Measurements from ENCODE around the gene DOCK4.

The DOCK4 gene

DNA sequence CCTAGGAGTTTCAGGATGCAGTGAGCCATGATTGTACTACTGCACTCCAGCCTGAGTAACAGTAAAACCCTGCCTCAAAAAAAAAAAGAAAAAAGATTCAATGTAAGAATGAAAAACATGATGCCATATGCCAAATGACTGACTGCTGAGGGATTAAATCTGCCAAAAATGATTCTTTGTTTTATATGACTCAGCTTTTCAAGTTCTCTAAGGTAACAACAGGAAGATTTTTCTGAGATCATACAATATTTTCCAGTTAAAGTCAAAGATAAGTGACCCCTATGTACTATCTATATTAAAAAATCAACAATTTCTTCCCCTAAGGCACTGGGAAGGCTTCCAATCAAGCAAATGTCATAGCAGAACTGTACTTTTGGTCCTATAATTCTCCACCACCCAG is 372.7 kb downstream of the DOCK4 start:
- no peaks in the 10 kb centered on the region for H3K27me3 ChIP-seq (ENCODE audit: control insufficient read depth, insufficient read depth, low read length)
- no peak for DNase-seq (ENCODE audit: low read depth, low spot score)

DNA sequence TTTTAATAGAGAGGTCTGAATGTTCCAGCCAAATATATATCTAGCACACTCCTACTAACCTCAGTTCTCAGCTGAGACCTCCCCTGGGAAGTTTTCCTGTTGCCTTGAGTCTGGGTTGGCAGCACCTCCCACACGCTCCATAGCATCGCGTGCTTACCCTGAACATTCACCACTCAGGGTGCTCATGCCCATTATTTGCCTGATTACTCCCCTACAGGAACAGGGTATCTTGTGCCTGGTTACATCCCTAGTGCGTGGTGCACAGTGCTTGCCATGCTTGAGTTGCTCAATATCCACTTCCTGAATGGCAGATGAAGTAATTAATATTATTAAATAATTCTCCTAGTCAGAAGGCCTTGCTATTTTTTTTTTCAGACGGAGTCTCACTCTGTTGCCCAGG is 374.0 kb downstream of the DOCK4 start:
- H3K4me3 ChIP-seq (ENCODE audit: low read length), result no peak overlapping the region
- H3K36me3 ChIP-seq (ENCODE audit: control insufficient read depth, insufficient read depth, low read length), result no peaks in the 10 kb centered on the region
- H3K9me3 ChIP-seq (ENCODE audit: control insufficient read depth, insufficient read depth, low read length), result no peaks in the 10 kb centered on the region
- no peaks in the 10 kb centered on the region for H3K27me3 ChIP-seq (ENCODE audit: control insufficient read depth, insufficient read depth, low read length)
- H3K27ac ChIP-seq (ENCODE audit: low read length), result no peak overlapping the region
- no CpG with 5 or more reads among the region's 5 CpGs for WGBS (ENCODE audit: insufficient coverage, insufficient read length)
- no peaks in the 10 kb centered on the region for H3K4me1 ChIP-seq (ENCODE audit: control insufficient read depth, insufficient read depth, low read length)
- DNase-seq (ENCODE audit: low read depth, low spot score), result no peak

More for the DNA sequence above, 372.7 kb downstream of the DOCK4 start:
- Histone ChIP-seq H3K4me3 (ENCODE audit: low read length) (no peak overlapping the region), H3K4me1 (ENCODE audit: control insufficient read depth, insufficient read depth, low read length) (no peaks in the 10 kb centered on the region), H3K27ac (ENCODE audit: low read length) (no peak overlapping the region), H3K36me3 (ENCODE audit: control insufficient read depth, insufficient read depth, low read length) (no peaks in the 10 kb centered on the region), H3K9me3 (ENCODE audit: control insufficient read depth, insufficient read depth, low read length) (no peaks in the 10 kb centered on the region)

DNA sequence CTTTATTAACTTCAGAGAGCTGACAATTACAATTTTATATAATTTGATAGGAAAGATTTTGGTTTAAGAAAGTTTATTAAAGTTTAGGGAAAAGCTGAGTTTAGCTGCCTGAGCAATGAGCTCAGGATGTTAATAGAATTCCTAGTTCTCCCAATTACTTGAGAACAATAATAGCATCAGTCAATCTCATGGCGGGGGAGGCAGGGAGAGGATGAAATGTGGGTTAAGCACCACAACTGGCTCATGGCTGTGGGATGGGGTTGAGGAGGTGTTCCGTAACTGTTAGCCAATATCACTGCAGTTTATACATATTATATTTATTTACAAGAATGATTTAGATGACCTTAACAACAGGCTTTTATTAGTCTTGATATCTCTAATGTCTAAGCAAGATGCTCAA is 377.0 kb downstream of the DOCK4 start:
- DNase-seq (ENCODE audit: low read depth, low spot score), result no peak
- Histone ChIP-seq H3K9me3 (ENCODE audit: control insufficient read depth, insufficient read depth, low read length) (no peaks in the 10 kb centered on the region), H3K27ac (ENCODE audit: low read length) (no peak overlapping the region), H3K36me3 (ENCODE audit: control insufficient read depth, insufficient read depth, low read length) (no peaks in the 10 kb centered on the region), H3K4me1 (ENCODE audit: control insufficient read depth, insufficient read depth, low read length) (no peaks in the 10 kb centered on the region), H3K4me3 (ENCODE audit: low read length) (no peak overlapping the region), H3K27me3 (ENCODE audit: control insufficient read depth, insufficient read depth, low read length) (no peaks in the 10 kb centered on the region)
- WGBS (ENCODE audit: insufficient coverage, insufficient read length), result no CpG with 5 or more reads among the region's 2 CpGs

DNA sequence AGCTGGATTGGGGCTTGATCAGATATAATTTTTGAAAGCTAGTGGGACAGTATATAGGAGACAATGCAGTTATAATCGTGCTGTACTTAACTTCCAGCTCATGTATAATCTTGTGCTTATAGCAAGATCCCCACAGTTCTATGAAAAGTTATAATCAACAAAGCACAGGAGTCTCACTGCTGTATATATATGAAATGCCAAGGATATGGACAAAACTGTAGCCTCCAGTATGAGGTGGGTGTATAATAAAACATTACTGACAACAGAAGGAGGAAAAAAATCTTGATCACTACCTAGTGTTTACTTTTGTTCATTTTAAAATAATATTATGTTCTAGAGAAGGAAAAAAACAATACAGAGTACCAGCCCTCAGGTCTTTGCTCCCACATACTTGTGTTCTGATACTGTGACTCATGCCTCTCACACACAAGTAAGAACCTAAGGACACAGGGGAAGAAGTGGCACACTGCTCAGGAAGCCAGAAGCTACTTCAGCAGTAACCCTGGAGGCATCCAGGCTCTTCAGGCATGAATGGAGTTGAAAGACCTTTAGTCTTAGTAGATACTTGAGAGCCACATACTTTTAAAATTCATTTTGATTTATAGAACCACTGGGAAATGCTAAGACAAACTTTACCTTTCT is 378.2 kb downstream of the DOCK4 start:
- Histone ChIP-seq H3K4me1 (ENCODE audit: control insufficient read depth, insufficient read depth, low read length) (no peaks in the 10 kb centered on the region), H3K36me3 (ENCODE audit: control insufficient read depth, insufficient read depth, low read length) (no peaks in the 10 kb centered on the region), H3K27ac (ENCODE audit: low read length) (no peak overlapping the region), H3K4me3 (ENCODE audit: low read length) (no peak overlapping the region), H3K9me3 (ENCODE audit: control insufficient read depth, insufficient read depth, low read length) (no peaks in the 10 kb centered on the region), H3K27me3 (ENCODE audit: control insufficient read depth, insufficient read depth, low read length) (no peaks in the 10 kb centered on the region)
- no CpG with 5 or more reads among the region's 1 CpG for WGBS (ENCODE audit: insufficient coverage, insufficient read length)
- no peak for DNase-seq (ENCODE audit: low read depth, low spot score)

DNA sequence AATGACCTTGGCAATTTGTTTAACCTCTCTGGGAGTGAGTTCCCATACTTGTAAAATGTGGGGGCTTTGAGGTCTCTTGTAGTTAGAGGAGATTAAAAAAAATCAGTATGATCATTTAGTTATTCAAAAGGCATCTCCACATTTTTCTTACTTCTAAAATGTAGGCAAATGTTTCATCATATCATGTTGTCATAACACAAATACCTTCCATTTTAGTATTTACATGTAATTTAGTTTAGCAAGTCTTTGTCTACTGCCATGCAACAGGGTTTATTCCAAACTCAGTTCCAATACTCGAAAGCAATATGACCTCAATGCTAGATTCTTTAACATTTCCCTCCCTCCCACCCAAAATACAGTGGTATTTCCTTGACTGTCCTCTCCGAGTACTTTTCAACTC is 381.2 kb downstream of the DOCK4 start:
- WGBS (ENCODE audit: insufficient coverage, insufficient read length), result no CpG with 5 or more reads among the region's 2 CpGs
- Histone ChIP-seq H3K4me3 (ENCODE audit: low read length) (no peak overlapping the region), H3K27ac (ENCODE audit: low read length) (no peak overlapping the region), H3K4me1 (ENCODE audit: control insufficient read depth, insufficient read depth, low read length) (no peaks in the 10 kb centered on the region), H3K27me3 (ENCODE audit: control insufficient read depth, insufficient read depth, low read length) (no peaks in the 10 kb centered on the region), H3K9me3 (ENCODE audit: control insufficient read depth, insufficient read depth, low read length) (no peaks in the 10 kb centered on the region), H3K36me3 (ENCODE audit: control insufficient read depth, insufficient read depth, low read length) (no peaks in the 10 kb centered on the region)
- no peak for DNase-seq (ENCODE audit: low read depth, low spot score)

GRCh38 chr7:111823826-111824225 is 382.4 kb downstream of the DOCK4 start:
- no CpG with 5 or more reads among the region's 4 CpGs for WGBS (ENCODE audit: insufficient coverage, insufficient read length)
- Histone ChIP-seq H3K27me3 (ENCODE audit: control insufficient read depth, insufficient read depth, low read length) (no peaks in the 10 kb centered on the region), H3K4me1 (ENCODE audit: control insufficient read depth, insufficient read depth, low read length) (no peaks in the 10 kb centered on the region), H3K4me3 (ENCODE audit: low read length) (no peak overlapping the region), H3K9me3 (ENCODE audit: control insufficient read depth, insufficient read depth, low read length) (no peaks in the 10 kb centered on the region), H3K36me3 (ENCODE audit: control insufficient read depth, insufficient read depth, low read length) (no peaks in the 10 kb centered on the region), H3K27ac (ENCODE audit: low read length) (no peak overlapping the region)
- no peak for DNase-seq (ENCODE audit: low read depth, low spot score)

DNA sequence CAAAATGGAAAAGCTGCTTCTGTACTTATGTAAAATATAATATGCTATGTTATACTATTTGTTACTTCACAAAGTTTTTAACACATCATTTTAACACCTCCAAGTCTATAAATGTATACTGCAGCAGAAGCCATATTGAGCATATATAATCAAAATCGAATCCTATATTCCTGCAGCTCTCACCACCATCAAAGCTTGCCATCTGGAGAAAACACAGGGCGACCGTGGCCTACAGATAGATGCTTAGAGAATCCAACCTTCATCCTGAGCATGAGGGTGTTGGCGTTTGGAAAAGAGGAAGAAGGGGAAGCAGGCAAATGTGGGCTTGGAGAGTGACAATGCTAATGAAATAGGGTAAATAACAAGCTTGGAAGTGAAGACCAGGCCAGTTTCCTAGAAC is 385.2 kb downstream of the DOCK4 start:
- no peaks in the 10 kb centered on the region for H3K36me3 ChIP-seq (ENCODE audit: control insufficient read depth, insufficient read depth, low read length)

DNA sequence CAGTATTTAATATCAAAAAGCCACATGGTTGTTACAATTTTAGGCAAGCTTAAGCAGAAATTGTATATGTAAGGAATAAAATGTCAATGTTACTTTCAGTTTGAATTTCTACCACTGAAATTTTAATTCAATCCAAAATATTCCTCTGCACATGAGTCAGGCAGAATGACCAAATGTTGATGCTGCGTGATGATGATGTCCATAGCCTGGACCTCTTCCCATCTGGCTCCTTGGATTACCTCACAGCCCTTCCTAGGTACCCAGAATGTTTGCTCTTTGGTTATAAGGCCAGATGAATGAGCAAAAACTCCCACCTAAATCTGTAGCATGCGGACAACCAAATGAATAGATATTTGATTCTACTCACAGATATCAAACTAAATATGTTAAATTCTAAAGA is 385.6 kb downstream of the DOCK4 start:
- Histone ChIP-seq H3K27me3 (ENCODE audit: control insufficient read depth, insufficient read depth, low read length) (no peaks in the 10 kb centered on the region), H3K27ac (ENCODE audit: low read length) (no peak overlapping the region), H3K36me3 (ENCODE audit: control insufficient read depth, insufficient read depth, low read length) (no peaks in the 10 kb centered on the region), H3K4me3 (ENCODE audit: low read length) (no peak overlapping the region), H3K4me1 (ENCODE audit: control insufficient read depth, insufficient read depth, low read length) (no peaks in the 10 kb centered on the region), H3K9me3 (ENCODE audit: control insufficient read depth, insufficient read depth, low read length) (no peaks in the 10 kb centered on the region)
- no CpG with 5 or more reads among the region's 2 CpGs for WGBS (ENCODE audit: insufficient coverage, insufficient read length)
- DNase-seq (ENCODE audit: low read depth, low spot score), result no peak

More for the DNA sequence above, 385.2 kb downstream of the DOCK4 start:
- no peak overlapping the region for H3K27ac ChIP-seq (ENCODE audit: low read length)
- H3K9me3 ChIP-seq (ENCODE audit: control insufficient read depth, insufficient read depth, low read length), result no peaks in the 10 kb centered on the region
- no peaks in the 10 kb centered on the region for H3K4me1 ChIP-seq (ENCODE audit: control insufficient read depth, insufficient read depth, low read length)
- no CpG with 5 or more reads among the region's 4 CpGs for WGBS (ENCODE audit: insufficient coverage, insufficient read length)
- no peak overlapping the region for H3K4me3 ChIP-seq (ENCODE audit: low read length)
- DNase-seq (ENCODE audit: low read depth, low spot score), result no peak
- no peaks in the 10 kb centered on the region for H3K27me3 ChIP-seq (ENCODE audit: control insufficient read depth, insufficient read depth, low read length)

GRCh38 chr7:111820121-111820520 is 386.1 kb downstream of the DOCK4 start:
- H3K4me3 ChIP-seq (ENCODE audit: low read length), result no peak overlapping the region
- DNase-seq (ENCODE audit: low read depth, low spot score), result no peak
- H3K36me3 ChIP-seq (ENCODE audit: control insufficient read depth, insufficient read depth, low read length), result no peaks in the 10 kb centered on the region
- H3K27ac ChIP-seq (ENCODE audit: low read length), result no peak overlapping the region
- no peaks in the 10 kb centered on the region for H3K4me1 ChIP-seq (ENCODE audit: control insufficient read depth, insufficient read depth, low read length)
- no CpG with 5 or more reads among the region's 1 CpG for WGBS (ENCODE audit: insufficient coverage, insufficient read length)
- no peaks in the 10 kb centered on the region for H3K9me3 ChIP-seq (ENCODE audit: control insufficient read depth, insufficient read depth, low read length)
- no peaks in the 10 kb centered on the region for H3K27me3 ChIP-seq (ENCODE audit: control insufficient read depth, insufficient read depth, low read length)

- H3K36me3 ChIP-seq (ENCODE audit: control insufficient read depth, insufficient read depth, low read length), result no peaks in the 10 kb centered on the region
- H3K27ac ChIP-seq (ENCODE audit: low read length), result no peak overlapping the region
- no peak overlapping the region for H3K4me3 ChIP-seq (ENCODE audit: low read length)
- no peaks in the 10 kb centered on the region for H3K4me1 ChIP-seq (ENCODE audit: control insufficient read depth, insufficient read depth, low read length)
- no peak for DNase-seq (ENCODE audit: low read depth, low spot score)
- no CpG with 5 or more reads among the region's 1 CpG for WGBS (ENCODE audit: insufficient coverage, insufficient read length)
- no peaks in the 10 kb centered on the region for H3K27me3 ChIP-seq (ENCODE audit: control insufficient read depth, insufficient read depth, low read length)
- no peaks in the 10 kb centered on the region for H3K9me3 ChIP-seq (ENCODE audit: control insufficient read depth, insufficient read depth, low read length)
These were observed 390.8 kb downstream of the DOCK4 start for GRCh38 chr7:111815354-111815753.

DNA sequence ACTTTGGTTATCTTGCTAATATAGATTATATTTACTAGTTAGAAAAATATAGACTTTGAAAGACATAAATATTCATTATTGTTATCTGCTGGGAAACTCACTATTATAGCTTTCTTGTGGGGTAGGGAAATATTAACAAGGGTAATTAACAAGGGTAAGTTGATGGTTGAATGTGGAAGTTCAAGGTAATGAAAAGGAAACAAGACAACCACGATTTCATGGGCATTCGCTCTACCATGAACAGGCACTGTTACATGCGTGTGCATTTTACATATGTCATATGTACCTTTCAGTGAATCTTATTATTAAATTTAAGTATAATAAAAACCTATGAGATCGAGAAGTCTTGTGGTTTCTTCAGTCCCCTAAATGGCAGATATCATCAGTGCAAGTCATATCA is 392.9 kb downstream of the DOCK4 start:
- no CpG with 5 or more reads among the region's 4 CpGs for WGBS (ENCODE audit: insufficient coverage, insufficient read length)

More for the DNA sequence above, 392.9 kb downstream of the DOCK4 start:
- Histone ChIP-seq H3K27me3 (ENCODE audit: control insufficient read depth, insufficient read depth, low read length) (no peaks in the 10 kb centered on the region), H3K36me3 (ENCODE audit: control insufficient read depth, insufficient read depth, low read length) (no peaks in the 10 kb centered on the region; the same call in 1 of the 2 replicates), H3K4me3 (ENCODE audit: low read length) (no peak overlapping the region), H3K27ac (ENCODE audit: low read length) (no peak overlapping the region), H3K4me1 (ENCODE audit: control insufficient read depth, insufficient read depth, low read length) (no peaks in the 10 kb centered on the region), H3K9me3 (ENCODE audit: control insufficient read depth, insufficient read depth, low read length) (no peaks in the 10 kb centered on the region)
- DNase-seq (ENCODE audit: low read depth, low spot score), result no peak

Data from iPS DF 6.9 (cell line).